Epithelial cell of prostate (primary cell): Measurements from ENCODE around the gene PLA2G15.

Experiments used
- DNase-seq: peaks from one replicate; pipeline ENCODE4 v3.0.0-alpha.2; 2011; ENCODE audit warnings: low read depth, low spot score
- H3K27ac ChIP-seq: fragments of 450-650 bp; 2 replicates; pipeline ENCODE4 v1.5.1; 2017; ENCODE audit warnings: mild to moderate bottlenecking

The PLA2G15 gene

GRCh38 chr16:68249371-68249770 is 4.2 kb downstream of the PLA2G15 start:
- no peak overlapping the region for H3K27ac ChIP-seq
- DNase-seq, result no peak

- no peak for DNase-seq
- no peak overlapping the region for H3K27ac ChIP-seq
These were observed 5.8 kb downstream of the PLA2G15 start for GRCh38 chr16:68250951-68251350.

- H3K27ac ChIP-seq, result no peak overlapping the region
- DNase-seq, result no peak
These were observed 6.7 kb downstream of the PLA2G15 start for GRCh38 chr16:68251832-68252231.

GRCh38 chr16:68252383-68252782 is 7.2 kb downstream of the PLA2G15 start:
- no peak overlapping the region for H3K27ac ChIP-seq
- no peak for DNase-seq

- no peak for DNase-seq
- no peak overlapping the region for H3K27ac ChIP-seq
These were observed 8.5 kb downstream of the PLA2G15 start for GRCh38 chr16:68253721-68254120.

GRCh38 chr16:68255712-68256111 is 10.5 kb downstream of the PLA2G15 start:
- no peak for DNase-seq
- no peak overlapping the region for H3K27ac ChIP-seq

GRCh38 chr16:68257251-68257905 is 12.2 kb downstream of the PLA2G15 start:
- H3K27ac ChIP-seq, result peak overlapping the region; percentile 37
- DNase-seq, result no peak

- H3K27ac ChIP-seq, result peak overlapping the region; percentile 37
These were observed 13.0 kb downstream of the PLA2G15 start for GRCh38 chr16:68257906-68258800.

GRCh38 chr16:68259007-68259825 is 14.0 kb downstream of the PLA2G15 start:
- DNase-seq, result no peak
- H3K27ac ChIP-seq, result no peak overlapping the region

More at GRCh38 chr16:68257906-68258800, 13.0 kb downstream of the PLA2G15 start:
- DNase-seq, result peak; percentile 72

GRCh38 chr16:68263559-68264127 is 18.5 kb downstream of the PLA2G15 start:
- H3K27ac ChIP-seq, result peak overlapping the region; percentile 95
- DNase-seq, result no peak

GRCh38 chr16:68264128-68265077 is 19.2 kb downstream of the PLA2G15 start, which contains the start of gene SLC7A6:
Gene SLC7A6 (plus strand): TSS chr16:68264526. CDS start chr16:68274727, 10,201 bp downstream.
- DNase-seq, result no peak
- H3K27ac ChIP-seq, result peak within 1 kb of the TSS; percentile 95

GRCh38 chr16:68265078-68265920 is 20.1 kb downstream of the PLA2G15 start:
- H3K27ac ChIP-seq, result peak overlapping the region; percentile 95
- DNase-seq, result no peak

GRCh38 chr16:68267612-68268405 is 22.6 kb downstream of the PLA2G15 start:
- no peak for DNase-seq
- no peak overlapping the region for H3K27ac ChIP-seq

- no peak overlapping the region for H3K27ac ChIP-seq
- DNase-seq, result no peak
These were observed 24.6 kb downstream of the PLA2G15 start for GRCh38 chr16:68269793-68270192.

- no peak for DNase-seq
- no peak overlapping the region for H3K27ac ChIP-seq
These were observed 25.2 kb downstream of the PLA2G15 start for GRCh38 chr16:68270353-68270752.

- DNase-seq, result no peak
- no peak overlapping the region for H3K27ac ChIP-seq
These were observed 27.5 kb downstream of the PLA2G15 start for GRCh38 chr16:68272507-68273209.

- no peak for DNase-seq
- H3K27ac ChIP-seq, result no peak overlapping the region
These were observed 28.3 kb downstream of the PLA2G15 start for GRCh38 chr16:68273459-68273858.
